IMR-90 (cell line): Measurements from ENCODE around the gene TATDN2.

Experiments used
- CTCF ChIP-seq: conservative IDR thresholded peaks from 2 replicates; pipeline ENCODE4 v1.5.1; 2012; ENCODE audit warnings: mild to moderate bottlenecking, low read depth, low read length, improper control_type of control experiment
- MAFK ChIP-seq: IDR thresholded peaks from 2 replicates; pipeline ENCODE4 v1.6.1; 2012; ENCODE audit warnings: low read depth, low read length, improper control_type of control experiment
- RAD21 ChIP-seq: IDR thresholded peaks from 2 replicates; pipeline ENCODE4 v1.6.1; 2012; ENCODE audit warnings: low read length, improper control_type of control experiment

GRCh38 chr3:10248184-10248983 is at the start of gene TATDN2:
- TF ChIP-seq CTCF (no peak), RAD21 (no peak), MAFK (no peak)
